CD4-positive, CD25-positive, alpha-beta regulatory T cell (primary cell): ENCODE data around the gene SLC25A18. TPM values are rescaled to one million over a fixed set of nuclear protein-coding genes. Genes with fewer than 3 reads are reported as not detected.

Source experiments
- ATAC-seq, 2 donors: fragments of 150-1000 bp; cut with Tn5 transposase; one replicate each; pipeline ENCODE4 v1.10.0; 2021; ENCODE audit warnings: low read depth in 2 of 2, moderate number of reproducible peaks in 2 of 2, moderate library complexity in 1 of 2
- DNase-seq, 3 donors: peaks; one replicate each; pipeline versions ENCODE4 v3.0.0 to v3.0.0-alpha.2; 2012 to 2022; ENCODE audit warnings: mixed read lengths in 1 of 3
- H3K27ac ChIP-seq: one replicate; pipeline ENCODE4 v1.7.0; 2013; ENCODE audit warnings: mild to moderate bottlenecking, low read length; ENCODE audit not compliant: insufficient read depth, poor library complexity, severe bottlenecking
- H3K27me3 ChIP-seq: one replicate; pipeline ENCODE4 v1.7.0; 2013; ENCODE audit warnings: low read length; ENCODE audit not compliant: control insufficient read depth, insufficient read depth
- H3K36me3 ChIP-seq: one replicate; pipeline ENCODE4 v1.7.0; 2013; ENCODE audit warnings: mild to moderate bottlenecking, low read length, moderate library complexity; ENCODE audit not compliant: control insufficient read depth, insufficient read depth
- H3K4me1 ChIP-seq: 2 replicates; pipeline ENCODE4 v1.7.0; 2013; ENCODE audit warnings: mild to moderate bottlenecking, low read length; ENCODE audit not compliant: insufficient read depth, control insufficient read depth, poor library complexity, severe bottlenecking
- H3K4me3 ChIP-seq: one replicate; pipeline ENCODE4 v1.7.0; 2013; ENCODE audit warnings: low read depth, mild to moderate bottlenecking, low read length, moderate library complexity
- H3K9me3 ChIP-seq, 2 experiments: 1 replicate in 1 of 2; 2 replicates in 1 of 2; pipeline ENCODE4 v1.7.0; 2013; ENCODE audit warnings: low read length in 2 of 2, mild to moderate bottlenecking in 1 of 2, moderate library complexity in 1 of 2; ENCODE audit not compliant: control insufficient read depth in 2 of 2
- H3K27ac Mint-ChIP-seq, 3 donors: one replicate each; pipeline ENCODE4 v1.8.0; 2020 to 2022; ENCODE audit warnings: mild to moderate bottlenecking in 3 of 3, mixed read lengths in 3 of 3, moderate library complexity in 2 of 3
- H3K27me3 Mint-ChIP-seq: one replicate; pipeline ENCODE4 v1.8.0; 2022; ENCODE audit warnings: mild to moderate bottlenecking, mixed read lengths
- H3K36me3 Mint-ChIP-seq: one replicate; pipeline ENCODE4 v1.8.0; 2020; ENCODE audit warnings: mixed read lengths
- H3K4me1 Mint-ChIP-seq, 4 donors: one replicate each; pipeline ENCODE4 v1.8.0; 2020 to 2022; ENCODE audit warnings: mixed read lengths in 4 of 4, mild to moderate bottlenecking in 1 of 4
- H3K4me3 Mint-ChIP-seq, 4 donors: one replicate each; pipeline ENCODE4 v1.8.0; 2020 to 2022; ENCODE audit warnings: mild to moderate bottlenecking in 4 of 4, mixed read lengths in 4 of 4, moderate library complexity in 3 of 4
- H3K9me3 Mint-ChIP-seq, 7 donors: one replicate each; pipeline ENCODE4 v1.8.0; 2020 to 2022; ENCODE audit warnings: mixed read lengths in 7 of 7, mild to moderate bottlenecking in 3 of 7, moderate library complexity in 2 of 7
- polyA plus RNA-seq, 4 donors: library from polyadenylated mRNA; unstranded; fragments of 300-500 nt; fragmentation: Illumina TruSeq; gene quantifications; one replicate each; pipeline ENCODE4 v1.2.3, GENCODE V29; 2021
- total RNA-seq: library from RNA; stranded (reverse); gene quantifications from one replicate; pipeline ENCODE4 v1.2.3, GENCODE V29; 2022

The SLC25A18 gene
- total and polyA plus RNA-seq, 5 donors from 2014 or later = 0.09 TPM; not detected in 4

- no peaks in the 10 kb centered on the region for H3K4me1 ChIP-seq
- no peaks in the 10 kb centered on the region for H3K4me1 Mint-ChIP-seq
- H3K9me3 Mint-ChIP-seq = no peaks in the 10 kb centered on the region
- no peak overlapping the region for H3K27ac Mint-ChIP-seq
- peaks cover 43% of the 10 kb centered on the region for H3K36me3 Mint-ChIP-seq
- no peaks in the 10 kb centered on the region for H3K27me3 Mint-ChIP-seq
- no peaks in the 10 kb centered on the region for H3K9me3 ChIP-seq
- no peak overlapping the region for H3K4me3 Mint-ChIP-seq
- ATAC-seq (no peak), DNase-seq (no peak)
- H3K27ac ChIP-seq = no peak overlapping the region
- peaks cover 58% of the 10 kb centered on the region for H3K36me3 ChIP-seq
- H3K27me3 ChIP-seq = no peaks in the 10 kb centered on the region
- H3K4me3 ChIP-seq = no peak overlapping the region
Observed at GRCh38 chr22:17592201-17592600, 28.9 kb downstream of the SLC25A18 start.

GRCh38 chr22:17596226-17596625 lies 32.9 kb downstream of the SLC25A18 start:
- peaks cover 66% of the 10 kb centered on the region for H3K36me3 Mint-ChIP-seq
- H3K4me3 Mint-ChIP-seq = no peak overlapping the region

GRCh38 chr22:17597217-17597616 lies 33.9 kb downstream of the SLC25A18 start:
- Histone ChIP-seq H3K27ac (no peak overlapping the region), H3K9me3 (no peaks in the 10 kb centered on the region), H3K4me3 (no peak overlapping the region), H3K36me3 (peaks cover 83% of the 10 kb centered on the region), H3K4me1 (no peaks in the 10 kb centered on the region), H3K27me3 (no peaks in the 10 kb centered on the region)
- Mint-ChIP-seq H3K27ac (no peak overlapping the region), H3K4me1 (peaks cover 0 to 11% (median 4%) of the 10 kb centered on the region in 4 donors), H3K27me3 (no peaks in the 10 kb centered on the region), H3K4me3 (no peak overlapping the region), H3K9me3 (no peaks in the 10 kb centered on the region), H3K36me3 (peaks cover 60% of the 10 kb centered on the region)
- DNase-seq (no peak), ATAC-seq (no peak)

More at GRCh38 chr22:17596226-17596625, 32.9 kb downstream of the SLC25A18 start:
- no peaks in the 10 kb centered on the region for H3K9me3 ChIP-seq
- H3K27me3 ChIP-seq = no peaks in the 10 kb centered on the region
- H3K27ac ChIP-seq = no peak overlapping the region
- Mint-ChIP-seq H3K9me3 (no peaks in the 10 kb centered on the region), H3K27me3 (no peaks in the 10 kb centered on the region), H3K27ac (no peak overlapping the region), H3K4me1 (peaks cover 0 to 8% (median 4%) of the 10 kb centered on the region in 4 donors)
- DNase-seq (no peak), ATAC-seq (no peak)
- H3K36me3 ChIP-seq = peaks cover 88% of the 10 kb centered on the region
- no peaks in the 10 kb centered on the region for H3K4me1 ChIP-seq
- no peak overlapping the region for H3K4me3 ChIP-seq

GRCh38 chr22:17598318-17598717 lies 35.0 kb downstream of the SLC25A18 start:
- ATAC-seq (no peak), DNase-seq (no peak)
- H3K4me3 ChIP-seq = no peak overlapping the region
- no peaks in the 10 kb centered on the region for H3K27me3 ChIP-seq
- peaks cover 52% of the 10 kb centered on the region for H3K36me3 Mint-ChIP-seq
- H3K9me3 Mint-ChIP-seq = no peaks in the 10 kb centered on the region
- H3K27me3 Mint-ChIP-seq = no peaks in the 10 kb centered on the region
- H3K36me3 ChIP-seq = peaks cover 72% of the 10 kb centered on the region
- peaks cover 0 to 11% (median 4%) of the 10 kb centered on the region in 4 donors for H3K4me1 Mint-ChIP-seq
- no peaks in the 10 kb centered on the region for H3K9me3 ChIP-seq
- H3K4me1 ChIP-seq = no peaks in the 10 kb centered on the region
- H3K4me3 Mint-ChIP-seq = no peak overlapping the region
- no peak overlapping the region for H3K27ac Mint-ChIP-seq
- H3K27ac ChIP-seq = no peak overlapping the region

GRCh38 chr22:17601031-17601430 lies 37.7 kb downstream of the SLC25A18 start:
- Mint-ChIP-seq H3K9me3 (no peaks in the 10 kb centered on the region), H3K36me3 (peaks cover 40% of the 10 kb centered on the region), H3K27ac (peak overlapping the region in 2 of 3 donors; percentile 47 to 52), H3K4me1 (peaks cover 0 to 16% (median 6%) of the 10 kb centered on the region in 4 donors), H3K27me3 (no peaks in the 10 kb centered on the region), H3K4me3 (no peak overlapping the region)
- ATAC-seq = no peak
- H3K27me3 ChIP-seq = no peaks in the 10 kb centered on the region
- H3K4me1 ChIP-seq = no peaks in the 10 kb centered on the region
- no peaks in the 10 kb centered on the region for H3K9me3 ChIP-seq
- H3K4me3 ChIP-seq = no peak overlapping the region
- DNase-seq = no peak
- H3K27ac ChIP-seq = no peak overlapping the region
- peaks cover 52% of the 10 kb centered on the region for H3K36me3 ChIP-seq

- peak overlapping the region in 1 of 3 donors; percentile 23 for H3K27ac Mint-ChIP-seq
- DNase-seq = no peak
Observed at GRCh38 chr22:17603668-17604067, 40.4 kb downstream of the SLC25A18 start.

GRCh38 chr22:17606496-17606895 lies 43.2 kb downstream of the SLC25A18 start:
- Histone ChIP-seq H3K9me3 (no peaks in the 10 kb centered on the region), H3K36me3 (peaks cover 45% of the 10 kb centered on the region), H3K27me3 (no peaks in the 10 kb centered on the region), H3K4me3 (no peak overlapping the region), H3K4me1 (no peaks in the 10 kb centered on the region), H3K27ac (no peak overlapping the region)
- Mint-ChIP-seq H3K27me3 (no peaks in the 10 kb centered on the region), H3K4me1 (peaks cover 2 to 24% (median 8%) of the 10 kb centered on the region in 4 donors), H3K9me3 (no peaks in the 10 kb centered on the region), H3K27ac (no peak overlapping the region), H3K36me3 (peaks cover 14% of the 10 kb centered on the region), H3K4me3 (no peak overlapping the region)
- ATAC-seq = no peak
- no peak for DNase-seq

More at GRCh38 chr22:17603668-17604067, 40.4 kb downstream of the SLC25A18 start:
- H3K4me1 Mint-ChIP-seq = peaks cover 0 to 22% (median 7%) of the 10 kb centered on the region in 4 donors
- Histone ChIP-seq H3K27ac (no peak overlapping the region), H3K4me3 (no peak overlapping the region), H3K4me1 (no peaks in the 10 kb centered on the region), H3K9me3 (no peaks in the 10 kb centered on the region), H3K36me3 (peaks cover 47% of the 10 kb centered on the region), H3K27me3 (no peaks in the 10 kb centered on the region)
- peaks cover 20% of the 10 kb centered on the region for H3K36me3 Mint-ChIP-seq
- no peak for ATAC-seq
- H3K27me3 Mint-ChIP-seq = no peaks in the 10 kb centered on the region
- H3K9me3 Mint-ChIP-seq = no peaks in the 10 kb centered on the region
- no peak overlapping the region for H3K4me3 Mint-ChIP-seq

GRCh38 chr22:17607891-17608521 lies 44.7 kb downstream of the SLC25A18 start:
- H3K27me3 Mint-ChIP-seq = no peaks in the 10 kb centered on the region
- Histone ChIP-seq H3K27me3 (no peaks in the 10 kb centered on the region), H3K36me3 (peaks cover 59% of the 10 kb centered on the region), H3K27ac (no peak overlapping the region), H3K4me1 (no peaks in the 10 kb centered on the region), H3K9me3 (no peaks in the 10 kb centered on the region), H3K4me3 (no peak overlapping the region)
- H3K27ac Mint-ChIP-seq = no peak overlapping the region
- H3K4me3 Mint-ChIP-seq = no peak overlapping the region
- H3K36me3 Mint-ChIP-seq = peaks cover 18% of the 10 kb centered on the region
- no peaks in the 10 kb centered on the region for H3K9me3 Mint-ChIP-seq
- H3K4me1 Mint-ChIP-seq = peaks cover 4 to 28% (median 14%) of the 10 kb centered on the region in 4 donors
- DNase-seq (no peak), ATAC-seq (no peak)
